ENCODE data around the gene TMTC1. TPM values are rescaled to one million over a fixed set of nuclear protein-coding genes. Genes with fewer than 3 reads are reported as not detected.

TMTC1 gene
- total RNA-seq, 1 donor from 2014 or later = 0.49 TPM

DNA sequence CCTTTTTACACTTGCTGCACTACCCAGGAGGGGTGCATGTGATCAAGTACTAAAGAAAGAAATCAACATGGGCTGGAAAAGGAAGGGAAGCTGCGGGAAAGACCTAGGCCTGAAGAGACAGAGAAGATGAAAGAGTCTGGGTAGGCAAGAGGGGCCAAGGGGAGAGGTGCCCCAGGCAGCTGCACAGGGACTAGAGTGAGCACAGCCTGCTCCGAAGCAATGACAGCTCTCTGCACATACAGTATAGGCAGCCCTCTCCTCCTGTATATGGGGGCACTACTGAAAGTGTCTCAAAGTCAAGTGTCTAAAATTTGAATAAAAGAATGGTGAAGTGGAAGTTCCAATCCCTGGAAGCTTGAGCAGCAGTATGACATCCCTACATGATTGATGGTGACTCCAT, 112.0 kb downstream of the TMTC1 start:
- intact Hi-C loops (cut with micrococcal nuclease) = no loop called here
- no peaks in the 10 kb centered on the region for H3K27me3 Mint-ChIP-seq
- DNase-seq = no peak
- H3K9me3 Mint-ChIP-seq = no peaks in the 10 kb centered on the region
- no peak overlapping the region for H3K4me3 Mint-ChIP-seq
- no peaks in the 10 kb centered on the region for H3K4me1 Mint-ChIP-seq
- H3K27ac Mint-ChIP-seq = no peak overlapping the region
- H3K36me3 Mint-ChIP-seq (ENCODE audit: low read depth) = no peaks in the 10 kb centered on the region

DNA sequence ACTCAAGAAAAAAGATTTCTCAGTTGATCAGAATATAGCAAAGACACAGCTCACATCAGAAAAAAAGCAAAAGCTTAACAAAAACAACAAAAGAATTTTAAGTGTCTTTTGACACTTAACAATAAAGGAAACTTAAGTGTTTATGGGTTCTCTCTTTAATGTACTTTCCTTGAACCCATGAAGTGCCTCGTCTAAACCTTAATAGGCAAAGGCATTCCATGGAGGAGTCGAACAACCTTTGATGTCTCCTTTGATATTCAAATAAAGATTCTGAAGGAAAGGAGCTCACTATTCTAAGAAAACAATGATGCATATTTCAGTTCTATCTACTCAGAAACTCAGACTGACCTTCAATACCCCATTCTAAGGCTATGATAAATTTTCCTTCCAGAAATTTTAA, 116.7 kb downstream of the TMTC1 start:
- no peak overlapping the region for H3K4me3 Mint-ChIP-seq
- no peak overlapping the region for H3K27ac Mint-ChIP-seq
- no peaks in the 10 kb centered on the region for H3K36me3 Mint-ChIP-seq (ENCODE audit: low read depth)
- intact Hi-C loops (cut with micrococcal nuclease) = no loop called here
- no peaks in the 10 kb centered on the region for H3K4me1 Mint-ChIP-seq
- H3K9me3 Mint-ChIP-seq = no peaks in the 10 kb centered on the region
- no peaks in the 10 kb centered on the region for H3K27me3 Mint-ChIP-seq
- no peak for DNase-seq

- Mint-ChIP-seq H3K27ac (no peak overlapping the region), H3K27me3 (no peaks in the 10 kb centered on the region), H3K36me3 (ENCODE audit: low read depth) (no peaks in the 10 kb centered on the region), H3K4me3 (no peak overlapping the region), H3K9me3 (no peaks in the 10 kb centered on the region), H3K4me1 (no peaks in the 10 kb centered on the region)
- DNase-seq = no peak
- intact Hi-C loops (cut with micrococcal nuclease) = no loop called here
Measured at GRCh38 chr12:29665107-29665506, 118.6 kb downstream of the TMTC1 start.

GRCh38 chr12:29662734-29663323, 120.9 kb downstream of the TMTC1 start:
- Mint-ChIP-seq H3K36me3 (ENCODE audit: low read depth) (no peaks in the 10 kb centered on the region), H3K4me3 (no peak overlapping the region), H3K4me1 (no peaks in the 10 kb centered on the region), H3K27ac (no peak overlapping the region), H3K9me3 (no peaks in the 10 kb centered on the region), H3K27me3 (no peaks in the 10 kb centered on the region)
- no peak for DNase-seq
- intact Hi-C loops (cut with micrococcal nuclease) = no loop called here

DNA sequence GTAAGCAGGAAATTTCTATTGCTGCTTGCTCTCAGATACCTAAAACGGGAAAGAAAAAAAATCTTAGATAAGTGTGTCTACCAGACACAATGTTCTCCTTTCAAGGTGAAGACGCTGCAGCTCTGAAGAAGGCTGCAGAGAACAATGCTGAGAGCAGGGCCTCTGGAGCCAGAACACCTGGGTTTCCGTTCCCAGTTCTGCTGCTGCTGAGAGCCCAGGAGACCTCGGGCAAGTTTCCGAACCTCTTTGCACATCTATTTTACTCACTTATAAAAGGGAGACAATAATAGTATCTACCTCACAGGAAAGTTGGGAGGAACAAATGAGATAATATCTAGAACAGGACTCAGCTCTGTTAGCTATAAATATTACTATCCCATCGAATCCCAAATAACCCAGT, 122.9 kb downstream of the TMTC1 start:
- Mint-ChIP-seq H3K4me3 (no peak overlapping the region), H3K9me3 (no peaks in the 10 kb centered on the region), H3K36me3 (ENCODE audit: low read depth) (no peaks in the 10 kb centered on the region), H3K27me3 (no peaks in the 10 kb centered on the region), H3K4me1 (no peaks in the 10 kb centered on the region), H3K27ac (no peak overlapping the region)
- DNase-seq = no peak
- intact Hi-C loops (cut with micrococcal nuclease) = no loop called here

DNA sequence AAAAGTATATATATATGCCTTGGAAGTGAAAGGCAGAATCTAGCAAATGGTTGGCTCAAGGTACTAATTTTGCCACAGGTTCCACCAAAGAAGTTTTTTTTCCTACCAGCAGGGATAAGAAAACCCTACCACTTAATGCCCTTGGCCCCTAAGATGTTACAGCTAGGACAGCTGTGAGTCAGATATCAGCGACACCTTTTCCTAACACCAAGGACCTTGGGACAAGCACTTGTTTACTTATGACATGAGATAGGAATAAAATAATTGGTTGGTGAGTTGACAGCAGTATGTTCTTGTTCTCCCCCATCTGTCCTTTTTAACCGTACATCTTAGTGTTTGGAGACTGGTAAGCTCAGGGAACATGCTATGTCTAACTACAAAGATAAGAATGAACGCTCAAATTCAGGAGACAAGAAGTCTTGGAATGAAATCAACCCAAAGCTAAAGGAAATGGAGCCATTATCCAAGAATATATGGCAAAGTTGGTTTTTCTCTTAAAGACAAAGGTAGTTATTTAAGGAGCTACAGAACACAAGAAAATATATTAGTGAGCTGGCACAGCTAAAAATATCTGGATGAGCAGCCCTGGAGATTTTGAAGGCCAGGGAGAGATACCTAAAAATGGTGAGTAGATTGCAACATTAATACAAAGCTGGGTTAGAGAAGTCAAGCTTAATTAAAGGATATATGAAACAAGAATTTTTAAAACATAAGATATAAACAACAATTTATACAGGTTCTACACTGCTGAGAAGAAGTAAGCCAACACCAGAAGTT, 126.8 kb downstream of the TMTC1 start:
- intact Hi-C loops (cut with micrococcal nuclease) = no loop called here
- Mint-ChIP-seq H3K4me3 (no peak overlapping the region), H3K4me1 (no peaks in the 10 kb centered on the region), H3K9me3 (no peaks in the 10 kb centered on the region), H3K27me3 (no peaks in the 10 kb centered on the region), H3K36me3 (ENCODE audit: low read depth) (no peaks in the 10 kb centered on the region), H3K27ac (no peak overlapping the region)
- DNase-seq = no peak

GRCh38 chr12:29655861-29656260, 127.9 kb downstream of the TMTC1 start:
- no peak overlapping the region for H3K4me3 Mint-ChIP-seq
- H3K4me1 Mint-ChIP-seq = no peaks in the 10 kb centered on the region
- H3K27ac Mint-ChIP-seq = no peak overlapping the region
- no peaks in the 10 kb centered on the region for H3K36me3 Mint-ChIP-seq (ENCODE audit: low read depth)
- H3K27me3 Mint-ChIP-seq = no peaks in the 10 kb centered on the region
- H3K9me3 Mint-ChIP-seq = no peaks in the 10 kb centered on the region
- intact Hi-C loops (cut with micrococcal nuclease) = no loop called here
- DNase-seq = no peak

DNA sequence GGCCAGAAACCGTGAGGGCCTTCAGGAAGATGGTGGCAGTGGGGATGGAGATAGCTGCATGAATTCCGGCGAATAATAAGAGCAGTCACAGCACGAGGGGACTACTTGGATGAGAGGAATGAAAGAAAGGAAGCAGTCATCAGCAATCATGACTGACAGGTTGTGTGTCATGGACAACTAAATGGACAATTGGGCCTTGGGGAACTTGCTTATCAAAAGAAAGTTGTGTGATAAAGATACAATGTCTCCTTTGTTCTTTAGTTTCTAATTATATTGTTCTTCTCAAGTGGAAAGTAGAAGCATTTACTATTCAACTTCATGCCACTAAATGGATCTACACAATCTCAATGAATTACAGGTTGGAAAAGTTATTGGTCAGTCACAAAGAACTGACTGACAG, 130.5 kb downstream of the TMTC1 start:
- Mint-ChIP-seq H3K27ac (no peak overlapping the region), H3K36me3 (ENCODE audit: low read depth) (no peaks in the 10 kb centered on the region), H3K27me3 (no peaks in the 10 kb centered on the region), H3K9me3 (no peaks in the 10 kb centered on the region), H3K4me1 (no peaks in the 10 kb centered on the region), H3K4me3 (no peak overlapping the region)
- intact Hi-C loops (cut with micrococcal nuclease) = no loop called here
- no peak for DNase-seq

- Mint-ChIP-seq H3K4me1 (no peaks in the 10 kb centered on the region), H3K4me3 (no peak overlapping the region)
Measured at GRCh38 chr12:29650371-29650770, 133.4 kb downstream of the TMTC1 start.

GRCh38 chr12:29649722-29650121, 134.0 kb downstream of the TMTC1 start:
- no peak for DNase-seq

More at GRCh38 chr12:29650371-29650770, 133.4 kb downstream of the TMTC1 start:
- no peaks in the 10 kb centered on the region for H3K27me3 Mint-ChIP-seq
- no peak overlapping the region for H3K27ac Mint-ChIP-seq
- H3K36me3 Mint-ChIP-seq (ENCODE audit: low read depth) = no peaks in the 10 kb centered on the region
- no peak for DNase-seq
- intact Hi-C loops (cut with micrococcal nuclease) = no loop called here
- no peaks in the 10 kb centered on the region for H3K9me3 Mint-ChIP-seq

GRCh38 chr12:29644536-29645162, 139.1 kb downstream of the TMTC1 start:
- no peak overlapping the region for H3K4me3 Mint-ChIP-seq
- DNase-seq = no peak
- no peak overlapping the region for H3K27ac Mint-ChIP-seq
- H3K27me3 Mint-ChIP-seq = no peaks in the 10 kb centered on the region
- H3K4me1 Mint-ChIP-seq = no peaks in the 10 kb centered on the region
- intact Hi-C loops (cut with micrococcal nuclease) = no loop called here
- H3K9me3 Mint-ChIP-seq = no peaks in the 10 kb centered on the region
- no peaks in the 10 kb centered on the region for H3K36me3 Mint-ChIP-seq (ENCODE audit: low read depth)

More at GRCh38 chr12:29649722-29650121, 134.0 kb downstream of the TMTC1 start:
- H3K4me3 Mint-ChIP-seq = no peak overlapping the region
- no peaks in the 10 kb centered on the region for H3K4me1 Mint-ChIP-seq
- H3K27ac Mint-ChIP-seq = no peak overlapping the region
- H3K27me3 Mint-ChIP-seq = no peaks in the 10 kb centered on the region
- intact Hi-C loops (cut with micrococcal nuclease) = no loop called here
- no peaks in the 10 kb centered on the region for H3K9me3 Mint-ChIP-seq
- H3K36me3 Mint-ChIP-seq (ENCODE audit: low read depth) = no peaks in the 10 kb centered on the region

GRCh38 chr12:29640589-29641345, 143.0 kb downstream of the TMTC1 start:
- H3K4me1 Mint-ChIP-seq = no peaks in the 10 kb centered on the region
- intact Hi-C loops (cut with micrococcal nuclease) = no loop called here
- H3K36me3 Mint-ChIP-seq (ENCODE audit: low read depth) = no peaks in the 10 kb centered on the region
- H3K9me3 Mint-ChIP-seq = no peaks in the 10 kb centered on the region
- no peak overlapping the region for H3K27ac Mint-ChIP-seq
- no peak overlapping the region for H3K4me3 Mint-ChIP-seq
- no peak for DNase-seq
- H3K27me3 Mint-ChIP-seq = no peaks in the 10 kb centered on the region

DNA sequence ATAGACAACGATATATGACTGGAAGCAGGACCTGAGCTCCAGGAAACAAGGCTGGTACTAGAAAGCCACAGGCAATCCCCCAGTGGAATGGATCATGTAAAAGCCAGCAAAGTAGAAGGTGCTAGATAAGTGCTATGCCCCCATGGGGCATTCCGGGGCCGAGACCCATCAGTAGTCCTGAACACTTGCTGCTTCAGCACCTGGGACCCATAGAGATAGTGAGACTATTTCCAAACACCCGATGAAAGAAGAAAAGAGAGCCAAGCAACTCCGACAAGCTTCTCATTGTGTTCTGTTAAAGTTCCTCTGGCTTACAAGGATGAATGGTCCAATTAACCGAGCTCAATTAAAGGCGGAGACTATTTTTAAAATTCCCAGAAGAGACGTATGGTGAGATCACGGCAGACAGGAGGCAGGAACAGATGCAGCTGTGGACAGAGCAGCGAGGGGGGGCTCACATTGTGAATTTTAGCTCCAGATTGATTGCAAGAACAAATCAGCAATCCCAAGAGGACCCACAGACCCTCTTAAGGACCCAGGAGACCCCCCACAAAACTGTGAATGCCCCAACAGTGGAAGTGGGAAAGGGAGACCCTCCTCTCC, 143.7 kb downstream of the TMTC1 start:
- intact Hi-C loops (cut with micrococcal nuclease) = no loop called here
- Mint-ChIP-seq H3K36me3 (ENCODE audit: low read depth) (no peaks in the 10 kb centered on the region), H3K4me1 (no peaks in the 10 kb centered on the region), H3K27me3 (no peaks in the 10 kb centered on the region), H3K9me3 (no peaks in the 10 kb centered on the region), H3K4me3 (no peak overlapping the region), H3K27ac (no peak overlapping the region)
- DNase-seq = no peak

GRCh38 chr12:29638528-29638927, 145.2 kb downstream of the TMTC1 start:
- Mint-ChIP-seq H3K4me1 (no peaks in the 10 kb centered on the region), H3K27ac (no peak overlapping the region), H3K9me3 (no peaks in the 10 kb centered on the region), H3K4me3 (no peak overlapping the region), H3K27me3 (no peaks in the 10 kb centered on the region), H3K36me3 (ENCODE audit: low read depth) (no peaks in the 10 kb centered on the region)
- intact Hi-C loops (cut with micrococcal nuclease) = no loop called here
- no peak for DNase-seq
